ENCODE data around the gene COMMD6. TPM values are rescaled to one million over a fixed set of nuclear protein-coding genes. Genes with fewer than 3 reads are reported as not detected.
"Not testable (repeated sequence)": the region's sequence is repeated elsewhere in the genome, so short reads cannot be mapped to it uniquely, and the experiment has no call there.

The COMMD6 gene
- total RNA-seq, 2 donors from 2014 or later, result 125 to 128 TPM

DNA sequence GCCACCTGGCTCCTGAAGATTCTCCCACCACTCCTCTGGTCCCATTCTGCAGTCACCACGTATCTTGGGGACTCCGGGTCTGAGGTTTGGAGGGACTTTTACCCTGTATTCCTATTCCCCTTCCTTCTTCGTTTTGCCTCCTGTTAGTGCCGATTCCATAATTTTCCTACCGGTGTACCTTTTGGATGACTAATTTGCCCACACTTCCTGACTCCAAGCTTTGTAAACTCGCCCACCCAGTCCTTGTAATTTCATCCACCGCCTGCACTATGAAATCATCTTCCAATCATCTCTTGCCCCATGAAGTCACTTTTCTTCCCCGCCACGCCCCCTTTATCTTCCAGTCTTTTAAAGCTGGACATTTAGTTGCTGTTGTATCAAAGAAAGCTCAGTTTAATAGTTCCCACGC, 12.5 kb upstream of the COMMD6 start:
- Mint-ChIP-seq H3K4me3 (peak overlapping the region; percentile 95 to 98), H3K27ac (peak overlapping the region; percentile 98), H3K27me3 (ENCODE audit: low read depth) (no peaks in the 10 kb centered on the region), H3K36me3 (ENCODE audit: insufficient read depth in 2 of 2) (peaks cover 11 to 14% of the 10 kb centered on the region in 2 donors), H3K9me3 (no peaks in the 10 kb centered on the region), H3K4me1 (ENCODE audit: low read depth) (peaks cover 52% of the 10 kb centered on the region)
- DNase-seq (peak; percentile 41 to 42), ATAC-seq (replicated peaks in 1 of 2) (peak; percentile 2 to 22)

DNA sequence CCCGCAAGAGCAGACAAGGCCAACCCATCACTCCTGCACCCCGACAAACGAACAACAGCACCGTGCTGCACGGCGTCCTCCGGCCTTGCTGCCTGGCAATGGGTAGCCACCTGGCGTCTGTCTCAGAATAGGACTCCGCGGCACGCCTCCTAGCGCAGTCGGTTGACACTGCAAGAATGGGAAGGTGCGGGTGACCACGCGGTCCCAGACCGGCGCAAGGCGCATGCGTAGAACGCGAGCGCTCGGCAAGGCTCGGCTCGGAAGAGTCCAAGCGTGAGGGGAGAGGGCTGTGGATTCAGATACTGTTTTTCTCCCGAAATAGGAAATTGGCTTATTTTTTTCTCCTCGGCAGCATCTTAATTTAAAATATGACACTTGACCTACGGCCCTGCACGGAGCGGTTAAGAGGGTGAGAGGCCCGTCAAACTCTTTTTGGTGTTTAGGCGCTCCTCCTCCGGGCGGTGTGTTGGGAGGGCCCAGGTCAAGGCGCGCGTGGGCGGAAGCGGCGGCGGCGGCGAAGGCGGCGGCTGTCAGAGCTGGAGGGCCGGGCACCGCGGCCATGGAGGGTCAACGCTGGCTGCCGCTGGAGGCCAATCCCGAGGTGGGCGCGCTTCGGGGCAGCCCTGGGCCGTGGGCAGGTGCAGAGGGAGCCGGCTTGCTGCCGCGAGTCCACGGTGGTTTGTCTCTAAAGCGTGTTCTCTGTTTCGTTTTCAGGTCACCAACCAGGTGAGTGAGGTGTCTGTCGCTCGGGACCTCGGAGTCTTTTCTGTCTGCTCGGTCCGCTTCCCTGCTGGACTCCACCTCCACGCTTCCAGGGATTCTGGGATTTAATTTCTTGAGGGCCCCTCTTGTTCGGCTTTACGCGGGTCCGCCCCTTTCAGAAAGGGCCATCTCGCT, 11.9 kb upstream of the COMMD6 start, which contains the start of gene UCHL3:
TSS of gene UCHL3 (plus strand) at position 530 of the 897 bp plus-strand sequence. CDS start at position 560, 30 bp downstream.
- peak; percentile 97 to 98 for DNase-seq
- Mint-ChIP-seq H3K27ac (peak within 1 kb of the TSS; percentile 98), H3K9me3 (no peaks in the 10 kb centered on the region), H3K4me1 (ENCODE audit: low read depth) (peaks cover 45% of the 10 kb centered on the region), H3K27me3 (ENCODE audit: low read depth) (no peaks in the 10 kb centered on the region), H3K36me3 (ENCODE audit: insufficient read depth in 2 of 2) (peaks cover 7 to 9% of the 10 kb centered on the region in 2 donors), H3K4me3 (peak within 1 kb of the TSS; percentile 95 to 98)
- ATAC-seq (replicated peaks in 1 of 2), result peak; percentile 94

- Mint-ChIP-seq H3K4me1 (ENCODE audit: low read depth) (peaks cover 31% of the 10 kb centered on the region), H3K27ac (no peak overlapping the region), H3K27me3 (ENCODE audit: low read depth) (no peaks in the 10 kb centered on the region), H3K4me3 (no peak overlapping the region), H3K36me3 (ENCODE audit: insufficient read depth in 2 of 2) (peaks cover 0 to 2% of the 10 kb centered on the region in 2 donors), H3K9me3 (no peaks in the 10 kb centered on the region)
- DNase-seq, result no peak
- no peak for ATAC-seq (replicated peaks in 1 of 2)
Measured at GRCh38 chr13:75547917-75548316, 10.3 kb upstream of the COMMD6 start.

GRCh38 chr13:75545386-75545785, 7.7 kb upstream of the COMMD6 start:
- H3K36me3 Mint-ChIP-seq (ENCODE audit: insufficient read depth in 2 of 2); H3K9me3 Mint-ChIP-seq; DNase-seq; H3K4me3 Mint-ChIP-seq; H3K27ac Mint-ChIP-seq; ATAC-seq (replicated peaks in 1 of 2); H3K27me3 Mint-ChIP-seq (ENCODE audit: low read depth): not testable (repeated sequence)
- peaks cover 14% of the 10 kb centered on the region for H3K4me1 Mint-ChIP-seq (ENCODE audit: low read depth)

GRCh38 chr13:75544681-75545330, 7.2 kb upstream of the COMMD6 start:
- DNase-seq (no peak), ATAC-seq (replicated peaks in 1 of 2) (no peak)
- H3K27ac Mint-ChIP-seq, result no peak overlapping the region
- H3K36me3 Mint-ChIP-seq (ENCODE audit: insufficient read depth in 2 of 2), result no peaks in the 10 kb centered on the region
- no peaks in the 10 kb centered on the region for H3K9me3 Mint-ChIP-seq
- peaks cover 9% of the 10 kb centered on the region for H3K4me1 Mint-ChIP-seq (ENCODE audit: low read depth)
- H3K27me3 Mint-ChIP-seq (ENCODE audit: low read depth), result no peaks in the 10 kb centered on the region
- no peak overlapping the region for H3K4me3 Mint-ChIP-seq

DNA sequence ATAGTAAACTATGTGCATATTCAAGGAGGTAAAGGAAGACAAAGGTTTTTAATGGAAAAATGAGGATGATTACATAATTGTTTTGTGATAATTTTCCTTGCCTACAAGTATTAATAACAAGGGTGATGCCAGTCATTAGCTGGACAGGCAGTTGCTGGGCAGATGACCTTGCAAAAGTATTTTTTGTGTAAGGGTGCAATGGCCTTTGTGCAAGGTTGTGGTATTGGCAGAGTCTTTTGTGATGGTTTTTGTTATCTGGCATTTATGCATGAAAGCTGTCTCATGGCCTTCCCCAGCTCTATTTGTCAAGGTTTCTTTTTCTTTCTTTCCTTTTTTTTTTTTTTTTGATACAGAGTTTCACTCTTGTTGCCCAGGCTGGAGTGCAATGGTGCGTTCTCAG, 4.3 kb upstream of the COMMD6 start:
- no peaks in the 10 kb centered on the region for H3K27me3 Mint-ChIP-seq (ENCODE audit: low read depth)
- ATAC-seq (replicated peaks in 1 of 2) (no peak), DNase-seq (no peak)
- no peak overlapping the region for H3K4me3 Mint-ChIP-seq
- H3K36me3 Mint-ChIP-seq (ENCODE audit: insufficient read depth in 2 of 2), result no peaks in the 10 kb centered on the region
- no peak overlapping the region for H3K27ac Mint-ChIP-seq
- H3K4me1 Mint-ChIP-seq (ENCODE audit: low read depth), result peaks cover 8% of the 10 kb centered on the region
- H3K9me3 Mint-ChIP-seq, result no peaks in the 10 kb centered on the region

DNA sequence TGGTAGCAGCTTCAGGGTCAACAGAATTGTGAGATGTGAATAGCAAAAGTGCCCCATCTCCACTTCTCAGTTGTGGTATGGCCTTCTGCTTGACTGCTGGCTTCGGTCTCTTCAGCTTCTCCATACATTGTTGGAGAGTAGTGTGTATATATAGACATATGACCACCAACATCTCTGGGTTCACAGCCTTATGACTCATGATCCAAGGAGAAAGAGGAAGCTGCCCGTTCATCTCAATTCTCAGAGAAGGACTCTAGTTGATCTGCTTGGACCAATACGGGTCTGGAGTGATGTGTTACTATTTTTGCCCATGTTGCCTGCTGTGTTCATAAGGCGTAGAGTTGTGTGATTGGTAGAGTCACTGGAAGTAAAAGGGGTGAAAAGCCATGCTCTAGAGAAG, 3.6 kb upstream of the COMMD6 start:
- Mint-ChIP-seq H3K27me3 (ENCODE audit: low read depth) (no peaks in the 10 kb centered on the region), H3K9me3 (no peaks in the 10 kb centered on the region), H3K4me1 (ENCODE audit: low read depth) (peaks cover 15% of the 10 kb centered on the region), H3K27ac (no peak overlapping the region), H3K4me3 (no peak overlapping the region), H3K36me3 (ENCODE audit: insufficient read depth in 2 of 2) (peaks cover 0 to 2% of the 10 kb centered on the region in 2 donors)
- DNase-seq (no peak), ATAC-seq (replicated peaks in 1 of 2) (no peak)

- Mint-ChIP-seq H3K4me1 (ENCODE audit: low read depth) (peaks cover 68% of the 10 kb centered on the region), H3K36me3 (ENCODE audit: insufficient read depth in 2 of 2) (peaks cover 4 to 17% of the 10 kb centered on the region in 2 donors), H3K27ac (peak overlapping the region; percentile 65), H3K9me3 (no peaks in the 10 kb centered on the region), H3K27me3 (ENCODE audit: low read depth) (no peaks in the 10 kb centered on the region), H3K4me3 (peak overlapping the region in 1 of 2 donors; percentile 25)
- DNase-seq, result no peak
- ATAC-seq (replicated peaks in 1 of 2), result no peak
Measured at GRCh38 chr13:75533861-75534260, 3.8 kb downstream of the COMMD6 start.

GRCh38 chr13:75530549-75530961, 7.1 kb downstream of the COMMD6 start:
- H3K4me3 Mint-ChIP-seq, result no peak overlapping the region
- DNase-seq (no peak), ATAC-seq (replicated peaks in 1 of 2) (peak; percentile 95 to 99)
- no peaks in the 10 kb centered on the region for H3K9me3 Mint-ChIP-seq
- peak overlapping the region; percentile 54 for H3K27ac Mint-ChIP-seq
- peaks cover 56% of the 10 kb centered on the region for H3K4me1 Mint-ChIP-seq (ENCODE audit: low read depth)
- H3K36me3 Mint-ChIP-seq (ENCODE audit: insufficient read depth in 2 of 2), result peaks cover 8 to 20% of the 10 kb centered on the region in 2 donors
- no peaks in the 10 kb centered on the region for H3K27me3 Mint-ChIP-seq (ENCODE audit: low read depth)

- Mint-ChIP-seq H3K4me3 (no peak overlapping the region), H3K36me3 (ENCODE audit: insufficient read depth in 2 of 2) (peaks cover 0 to 10% of the 10 kb centered on the region in 2 donors), H3K9me3 (peaks cover 4% of the 10 kb centered on the region in 2 donors), H3K4me1 (ENCODE audit: low read depth) (peaks cover 15% of the 10 kb centered on the region), H3K27ac (no peak overlapping the region), H3K27me3 (ENCODE audit: low read depth) (no peaks in the 10 kb centered on the region)
- DNase-seq (no peak), ATAC-seq (replicated peaks in 1 of 2) (no peak)
Measured at GRCh38 chr13:75521956-75522355, 15.7 kb downstream of the COMMD6 start.

- ATAC-seq (replicated peaks in 1 of 2), result no peak
- Mint-ChIP-seq H3K4me1 (ENCODE audit: low read depth) (peaks cover 6% of the 10 kb centered on the region), H3K27me3 (ENCODE audit: low read depth) (no peaks in the 10 kb centered on the region), H3K36me3 (ENCODE audit: insufficient read depth in 2 of 2) (no peaks in the 10 kb centered on the region), H3K9me3 (peaks cover 3 to 4% of the 10 kb centered on the region in 2 donors), H3K4me3 (no peak overlapping the region), H3K27ac (no peak overlapping the region)
- DNase-seq, result no peak
Measured at GRCh38 chr13:75518439-75519088, 19.1 kb downstream of the COMMD6 start.

DNA sequence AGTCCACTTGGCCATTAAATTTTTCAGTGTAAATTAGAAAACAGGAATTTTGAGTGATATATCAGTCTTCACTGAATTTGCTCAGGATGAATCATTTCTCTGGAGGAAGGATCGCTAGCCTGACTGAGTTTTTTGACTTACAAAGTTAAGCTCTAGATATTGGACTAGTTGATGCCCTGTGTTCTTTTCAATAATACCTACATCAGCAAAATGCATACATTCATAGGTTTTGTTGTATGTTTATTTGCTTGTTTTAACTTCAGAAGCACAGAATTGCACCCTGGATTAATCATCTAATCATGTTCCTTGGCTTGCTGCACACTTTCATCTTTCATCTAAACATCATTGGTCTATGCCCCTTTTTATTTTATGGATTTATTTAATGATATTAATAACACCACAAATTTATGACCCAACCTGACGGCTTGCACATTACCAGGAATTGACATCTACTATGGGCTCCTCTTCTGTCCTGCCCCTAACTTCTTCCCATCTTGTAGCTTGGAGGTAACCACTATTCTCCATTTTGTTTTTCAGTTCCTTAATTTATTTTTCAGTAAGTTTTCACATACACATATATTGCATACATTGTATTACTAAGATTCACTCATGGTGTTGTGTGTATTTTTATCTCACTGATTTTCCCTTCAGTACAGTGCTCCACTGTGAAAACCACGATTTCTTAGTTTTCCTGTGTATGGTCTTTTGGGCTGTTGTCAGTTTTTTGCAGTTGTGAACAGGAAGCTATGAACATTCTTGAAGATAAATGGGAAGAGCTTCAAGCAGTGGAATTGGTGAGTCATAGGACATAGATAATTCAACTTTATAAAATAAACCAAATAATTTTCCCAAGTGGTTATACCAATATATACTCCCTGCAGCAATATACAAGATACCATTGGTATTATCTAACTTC, 23.3 kb downstream of the COMMD6 start:
- H3K4me1 Mint-ChIP-seq (ENCODE audit: low read depth), result peaks cover 3% of the 10 kb centered on the region
- H3K27me3 Mint-ChIP-seq (ENCODE audit: low read depth), result peaks cover 6% of the 10 kb centered on the region
- DNase-seq, result no peak
- H3K36me3 Mint-ChIP-seq (ENCODE audit: insufficient read depth in 2 of 2), result no peaks in the 10 kb centered on the region
- H3K9me3 Mint-ChIP-seq, result peaks cover 0 to 3% of the 10 kb centered on the region in 2 donors
- no peak for ATAC-seq (replicated peaks in 1 of 2)
- H3K4me3 Mint-ChIP-seq, result no peak overlapping the region
- no peak overlapping the region for H3K27ac Mint-ChIP-seq
